SK-N-SH (cell line): ENCODE measurements around the gene COQ8B. TPM values are rescaled to one million over a fixed set of nuclear protein-coding genes. Genes with fewer than 3 reads are reported as not detected.

Experiments
- CTCF ChIA-PET: fragments of 300-600, 350-600 bp; formaldehyde crosslinking; extraction: SDS; loops from one replicate; lab custom pipeline; 2021; lab: Yijun Ruan, JAX
- POLR2A ChIA-PET: fragments of 350-600 bp; sonication (Branson Sonifier 250); formaldehyde crosslinking; extraction: SDS; loops from one replicate; lab custom pipeline; 2020; ENCODE audit warnings: antibody characterized with exemption, inconsistent platforms; lab: Yijun Ruan, JAX
- DNase-seq: peaks from one replicate; pipeline ENCODE4 v3.0.0; 2012
- H2AFZ ChIP-seq: fragments of 200-600 bp; sonication (generic); 2 replicates; pipeline ENCODE4 v1.8.1; 2016; ENCODE audit warnings: antibody characterized with exemption, mild to moderate bottlenecking, low read depth
- H3F3A ChIP-seq: fragments of 200-600 bp; sonication (generic); replicated peaks from 2 replicates; pipeline ENCODE3; 2016; ENCODE audit warnings: antibody characterized with exemption, mild to moderate bottlenecking; ENCODE audit not compliant: insufficient read depth
- H3K27ac ChIP-seq, 2 experiments: fragments of 200-500 bp in 1 of 2; fragments of 200-600 bp in 1 of 2; sonication (Bioruptor generic) in 1 of 2; sonication (generic), shearing (Covaris generic) in 1 of 2; 2 replicates each; pipeline versions ENCODE4 v1.5.1 to v1.6.1; 2014 to 2016; ENCODE audit warnings: low read depth in 2 of 2, inconsistent platforms in 1 of 2, low read length in 1 of 2, mild to moderate bottlenecking in 1 of 2, mixed read lengths in 1 of 2
- H3K27me3 ChIP-seq: fragments of 200-600 bp; sonication (generic), shearing (Covaris generic); 2 replicates; pipeline ENCODE4 v1.6.1; 2016; ENCODE audit warnings: mixed run types; ENCODE audit not compliant: insufficient read depth
- H3K36me3 ChIP-seq, 2 experiments: fragments of 200-500 bp in 1 of 2; fragments of 200-600 bp in 1 of 2; sonication (Bioruptor generic) in 1 of 2; sonication (generic) in 1 of 2; replicated peaks in 1 of 2; 2 replicates each; pipeline versions ENCODE3 to v1.5.1; 2014 to 2016; ENCODE audit warnings: low read length in 1 of 2, mild to moderate bottlenecking in 1 of 2; ENCODE audit not compliant: insufficient read depth in 2 of 2, control insufficient read depth in 1 of 2
- H3K4me1 ChIP-seq, 2 experiments: fragments of 200-500 bp in 1 of 2; fragments of 200-600 bp in 1 of 2; sonication (Bioruptor generic) in 1 of 2; sonication (generic), shearing (Covaris generic) in 1 of 2; 2 replicates each; pipeline versions ENCODE4 v1.5.1 to v1.6.1; 2014 to 2016; ENCODE audit warnings: low read depth in 1 of 2, low read length in 1 of 2, mixed run types in 1 of 2; ENCODE audit not compliant: insufficient read depth in 2 of 2, control insufficient read depth in 1 of 2
- H3K4me2 ChIP-seq: fragments of 200-600 bp; sonication (generic), shearing (Covaris generic); 2 replicates; pipeline ENCODE4 v1.6.1; 2017; ENCODE audit warnings: mixed run types
- H3K4me3 ChIP-seq, 2 experiments: fragments of 200-500 bp in 1 of 2; fragments of 200-600 bp in 1 of 2; sonication (Bioruptor generic) in 1 of 2; sonication (generic), shearing (Covaris generic) in 1 of 2; 2 replicates each; pipeline versions ENCODE4 v1.5.1 to v1.8.1; 2014 to 2016; ENCODE audit warnings: low read depth in 2 of 2, inconsistent platforms in 1 of 2, low read length in 1 of 2, mild to moderate bottlenecking in 1 of 2, mixed read lengths in 1 of 2, moderate library complexity in 1 of 2
- H3K79me2 ChIP-seq: fragments of 200-600 bp; sonication (generic); 2 replicates; pipeline ENCODE4 v1.8.1; 2017; ENCODE audit warnings: mild to moderate bottlenecking; ENCODE audit not compliant: insufficient read depth
- H3K9ac ChIP-seq: fragments of 200-600 bp; sonication (generic); 2 replicates; pipeline ENCODE4 v1.6.1; 2017; ENCODE audit warnings: mixed run types
- H3K9me2 ChIP-seq: fragments of 200-600 bp; sonication (generic); 2 replicates; pipeline ENCODE4 v1.6.1; 2017; ENCODE audit warnings: mixed run types
- H3K9me3 ChIP-seq: fragments of 200-600 bp; sonication (generic); 2 replicates; pipeline ENCODE4 v1.6.1; 2017; ENCODE audit warnings: mixed run types, mild to moderate bottlenecking, moderate library complexity
- H4K20me1 ChIP-seq: fragments of 200-600 bp; sonication (generic); 2 replicates; pipeline ENCODE4 v1.6.1; 2017; ENCODE audit warnings: mild to moderate bottlenecking, mixed run types; ENCODE audit not compliant: insufficient read depth
- ELF1 ChIP-seq: IDR thresholded peaks from 2 replicates; pipeline ENCODE4 v1.4.0; 2012
- FOSL2 ChIP-seq: IDR thresholded peaks from 2 replicates; pipeline ENCODE4 v1.4.0; 2012; ENCODE audit warnings: low read depth, mild to moderate bottlenecking, moderate library complexity, borderline replicate concordance
- FOXJ3 ChIP-seq: sonication (generic); formaldehyde crosslinking; IDR thresholded peaks from 2 replicates; pipeline ENCODE4 v1.5.1; 2020; ENCODE audit warnings: mild to moderate bottlenecking, missing genetic modification reagents
- FOXM1 ChIP-seq: IDR thresholded peaks from 2 replicates; pipeline ENCODE4 v1.4.0; 2012; ENCODE audit warnings: low read depth, mild to moderate bottlenecking
- GABPA ChIP-seq: IDR thresholded peaks from 2 replicates; pipeline ENCODE4 v1.4.0; 2012; ENCODE audit warnings: low read depth, mild to moderate bottlenecking
- JUND ChIP-seq: IDR thresholded peaks from 2 replicates; pipeline ENCODE4 v1.4.0; 2012
- MAX ChIP-seq: IDR thresholded peaks from 2 replicates; pipeline ENCODE4 v1.4.0; 2012; ENCODE audit warnings: low read depth
- NRF1 ChIP-seq: IDR thresholded peaks from 2 replicates; pipeline ENCODE4 v1.6.1; 2012; ENCODE audit warnings: low read depth, mild to moderate bottlenecking, low read length
- PBX3 ChIP-seq: IDR thresholded peaks from 2 replicates; pipeline ENCODE4; 2012
- USF1 ChIP-seq: IDR thresholded peaks from 2 replicates; pipeline ENCODE4 v1.4.0; 2012; ENCODE audit warnings: low read depth, borderline replicate concordance
- YY1 ChIP-seq: IDR thresholded peaks from 2 replicates; pipeline ENCODE4 v1.4.0; 2012; ENCODE audit warnings: low read depth, mild to moderate bottlenecking
- WGBS: methylation state at CpG from one replicate; pipeline ENCODE4 v1.1.6; 2017; ENCODE audit warnings: low lambda C conversion rate; 5-methylcytosine and 5-hydroxymethylcytosine counted together
- polyA plus RNA-seq, 3 experiments: library from polyadenylated mRNA; depleted of rRNA; stranded (reverse); fragments of >200 nt; gene quantifications; 2 replicates each; pipeline ENCODE4 v1.2.3, GENCODE V29; 2012

The COQ8B gene
- polyA plus RNA-seq, 1 of the 3 experiments (the other 2 are of a cell fraction) = 43.8 TPM

GRCh38 chr19:40702337-40703012 lies 14.2 kb downstream of the COQ8B start:
- Histone ChIP-seq H3K27me3 (no peaks in the 10 kb centered on the region), H3K36me3 (peaks cover 34 to 40% of the 10 kb centered on the region in 2 experiments), H2AFZ (no peak overlapping the region), H3K9ac (no peak overlapping the region), H3K27ac (no peak overlapping the region), H3F3A (no peaks in the 10 kb centered on the region), H3K9me3 (no peaks in the 10 kb centered on the region), H3K4me2 (no peak overlapping the region), H3K9me2 (no peaks in the 10 kb centered on the region), H3K4me3 (no peak overlapping the region), H4K20me1 (no peaks in the 10 kb centered on the region), H3K79me2 (no peaks in the 10 kb centered on the region), H3K4me1 (no peaks in the 10 kb centered on the region)
- ChIA-PET POLR2A (no interaction called here), CTCF (interaction anchor here (1.2 kb wide), 1 partner anchor 39 kb away, joined by 3 read pairs; no protein-coding TSS in a partner anchor)
- 85% methylated on average over 13 of the region's 18 CpGs for WGBS
- no peak for TF ChIP-seq PBX3
- DNase-seq = no peak

- Histone ChIP-seq H3K27ac (no peak overlapping the region), H3K4me2 (no peak overlapping the region), H3K79me2 (no peaks in the 10 kb centered on the region), H3K4me1 (no peaks in the 10 kb centered on the region), H3K4me3 (no peak overlapping the region), H3K9ac (no peak overlapping the region), H3K27me3 (no peaks in the 10 kb centered on the region), H2AFZ (no peak overlapping the region), H3K36me3 (peaks cover 34 to 38% of the 10 kb centered on the region in 2 experiments), H3F3A (no peaks in the 10 kb centered on the region), H3K9me2 (no peaks in the 10 kb centered on the region), H4K20me1 (no peaks in the 10 kb centered on the region), H3K9me3 (no peaks in the 10 kb centered on the region)
- DNase-seq = no peak
- POLR2A ChIA-PET = no interaction called here
- 84% methylated on average over 6 of the region's 6 CpGs for WGBS
- CTCF ChIA-PET = interaction anchor here (1.2 kb wide), 1 partner anchor 38 kb away, joined by 3 read pairs; no protein-coding TSS in a partner anchor
- no peak for TF ChIP-seq NRF1
- no peak for TF ChIP-seq YY1
- no peak for TF ChIP-seq GABPA
- TF ChIP-seq PBX3 = no peak
- no peak for TF ChIP-seq MAX
Measured at GRCh38 chr19:40701758-40702157, 14.9 kb downstream of the COQ8B start.

GRCh38 chr19:40700083-40700482 lies 16.6 kb downstream of the COQ8B start:
- H3K9me3 ChIP-seq = no peaks in the 10 kb centered on the region
- H4K20me1 ChIP-seq = no peaks in the 10 kb centered on the region
- POLR2A ChIA-PET = interaction anchor here (1.6 kb wide), 1 partner anchor 9 kb away, joined by 7 read pairs; the partner anchor contains the start of gene NUMBL
- CTCF ChIA-PET = interaction anchor here (0.9 to 1.7 kb wide), 3 partner anchors 37 to 395 kb away, joined by 3 to 4 read pairs (median 3); no protein-coding TSS in a partner anchor
- no peaks in the 10 kb centered on the region for H3K4me1 ChIP-seq
- H2AFZ ChIP-seq = no peak overlapping the region
- no peak overlapping the region for H3K4me2 ChIP-seq
- no peaks in the 10 kb centered on the region for H3K79me2 ChIP-seq
- H3K27me3 ChIP-seq = no peaks in the 10 kb centered on the region
- no peaks in the 10 kb centered on the region for H3F3A ChIP-seq
- no peak for TF ChIP-seq FOSL2
- TF ChIP-seq FOXM1 = no peak
- no peak for TF ChIP-seq USF1
- no peak for TF ChIP-seq JUND
- TF ChIP-seq FOXJ3 = no peak
- TF ChIP-seq PBX3 = no peak
- no peak for TF ChIP-seq ELF1
- no peak overlapping the region for H3K27ac ChIP-seq
- H3K9me2 ChIP-seq = no peaks in the 10 kb centered on the region
- H3K36me3 ChIP-seq = peaks cover 24 to 44% of the 10 kb centered on the region in 2 experiments
- 85% methylated on average over 9 of the region's 9 CpGs for WGBS
- no peak overlapping the region for H3K4me3 ChIP-seq
- H3K9ac ChIP-seq = no peak overlapping the region
- DNase-seq = no peak
